Measurements from ENCODE around the gene TFR2.

GRCh38 chr7:100686822-100687211 is 45.5 kb upstream of the TFR2 start:
- TF ChIP-seq POLR2A (IDR thresholded peaks at IDR 0.05) = no peak
- TF ChIP-seq CTCF (IDR thresholded peaks at IDR 0.05) = no peak

Measured in Peyer's patch (tissue), 4 donors.